MM.1S (cell line): Measurements from ENCODE around the gene SAMD4A.

Experiments used
- EZH2 ChIP-seq: fragments of 300-600 bp; sonication (generic); optimal IDR thresholded peaks from 2 replicates; pipeline ENCODE3; 2017; ENCODE audit warnings: low read depth, mild to moderate bottlenecking, antibody characterized with exemption, low read length, mixed read lengths
- EZH2phosphoT487 ChIP-seq: fragments of 300-600 bp; sonication (generic); IDR thresholded peaks from 2 replicates; pipeline ENCODE4 v1.6.1; 2018; ENCODE audit warnings: antibody characterized with exemption, low read length
- TF ChIP-seq, protein P1 (sequence below): fragments of 300-600 bp; sonication (generic); IDR thresholded peaks from 2 replicates; pipeline ENCODE4 v1.5.1; 2016; ENCODE audit warnings: antibody characterized with exemption, low read length, mixed read lengths

GRCh38 chr14:54702014-54702491 is 135.1 kb downstream of the SAMD4A start:
- TF ChIP-seq, protein P1, sequence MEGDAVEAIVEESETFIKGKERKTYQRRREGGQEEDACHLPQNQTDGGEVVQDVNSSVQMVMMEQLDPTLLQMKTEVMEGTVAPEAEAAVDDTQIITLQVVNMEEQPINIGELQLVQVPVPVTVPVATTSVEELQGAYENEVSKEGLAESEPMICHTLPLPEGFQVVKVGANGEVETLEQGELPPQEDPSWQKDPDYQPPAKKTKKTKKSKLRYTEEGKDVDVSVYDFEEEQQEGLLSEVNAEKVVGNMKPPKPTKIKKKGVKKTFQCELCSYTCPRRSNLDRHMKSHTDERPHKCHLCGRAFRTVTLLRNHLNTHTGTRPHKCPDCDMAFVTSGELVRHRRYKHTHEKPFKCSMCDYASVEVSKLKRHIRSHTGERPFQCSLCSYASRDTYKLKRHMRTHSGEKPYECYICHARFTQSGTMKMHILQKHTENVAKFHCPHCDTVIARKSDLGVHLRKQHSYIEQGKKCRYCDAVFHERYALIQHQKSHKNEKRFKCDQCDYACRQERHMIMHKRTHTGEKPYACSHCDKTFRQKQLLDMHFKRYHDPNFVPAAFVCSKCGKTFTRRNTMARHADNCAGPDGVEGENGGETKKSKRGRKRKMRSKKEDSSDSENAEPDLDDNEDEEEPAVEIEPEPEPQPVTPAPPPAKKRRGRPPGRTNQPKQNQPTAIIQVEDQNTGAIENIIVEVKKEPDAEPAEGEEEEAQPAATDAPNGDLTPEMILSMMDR = no peak
- TF ChIP-seq EZH2phosphoT487 = no peak
- no peak for TF ChIP-seq EZH2
